GM12878 (cell line): Measurements from ENCODE around the gene RPL37. TPM values are rescaled to one million over a fixed set of nuclear protein-coding genes. Genes with fewer than 3 reads are reported as not detected.

Source experiments
- ATF7 ChIP-seq: fragments of 450-650 bp; IDR thresholded peaks from 2 replicates; pipeline ENCODE4 v1.6.1; 2016; ENCODE audit warnings: low read depth, mild to moderate bottlenecking
- CHD4 ChIP-seq: fragments of 200-600 bp; sonication (generic); IDR thresholded peaks from 2 replicates; pipeline ENCODE4 v1.6.1; 2016; ENCODE audit warnings: mild to moderate bottlenecking
- CREB1 ChIP-seq: IDR thresholded peaks from 2 replicates; pipeline ENCODE4 v1.6.1; 2012; ENCODE audit warnings: low read depth, mild to moderate bottlenecking, inconsistent platforms
- EZH2 ChIP-seq: IDR thresholded peaks from 2 replicates; pipeline ENCODE4 v1.6.1; 2012; ENCODE audit warnings: low read depth, mild to moderate bottlenecking, control low read depth, inconsistent platforms, low read length, borderline replicate concordance; ENCODE audit not compliant: control insufficient read depth
- FOXK2 ChIP-seq: fragments of 450-650 bp; IDR thresholded peaks from 2 replicates; pipeline ENCODE4 v1.6.1; 2017; ENCODE audit warnings: mild to moderate bottlenecking, moderate library complexity
- HCFC1 ChIP-seq: fragments of 150-350 bp; IDR thresholded peaks from 2 replicates; pipeline ENCODE4 v1.6.1; 2014; ENCODE audit warnings: low read length
- IRF4 ChIP-seq: IDR thresholded peaks from 2 replicates; pipeline ENCODE4 v1.6.1; 2011; ENCODE audit warnings: low read depth, low read length
- KAT2A ChIP-seq: conservative IDR thresholded peaks from 2 replicates; pipeline ENCODE4 v1.6.1; 2011; ENCODE audit warnings: low read depth, low read length; ENCODE audit not compliant: control insufficient read depth
- MTA2 ChIP-seq: fragments of 450-650 bp; IDR thresholded peaks from 2 replicates; pipeline ENCODE4 v1.6.1; 2016; ENCODE audit warnings: low read depth, mild to moderate bottlenecking, moderate library complexity
- NFIC ChIP-seq: IDR thresholded peaks from 2 replicates; pipeline ENCODE4 v1.6.1; 2012; ENCODE audit warnings: low read depth, mild to moderate bottlenecking, inconsistent platforms, low read length, moderate library complexity
- NFXL1 ChIP-seq: fragments of 450-650 bp; IDR thresholded peaks from 2 replicates; pipeline ENCODE4 v1.6.1; 2017; ENCODE audit warnings: antibody characterized with exemption, mild to moderate bottlenecking, borderline replicate concordance
- POLR2AphosphoS2 ChIP-seq: IDR thresholded peaks from 2 replicates; pipeline ENCODE4 v1.6.1; 2011; ENCODE audit warnings: low read depth, mild to moderate bottlenecking, low read length, improper control_type of control experiment, moderate library complexity
- POU2F2 ChIP-seq: IDR thresholded peaks from 3 replicates; pipeline ENCODE4 v1.6.1; 2011; ENCODE audit warnings: low read depth, mild to moderate bottlenecking, low read length, borderline replicate concordance
- RELB ChIP-seq: fragments of 450-650 bp; IDR thresholded peaks from 2 replicates; pipeline ENCODE4 v1.6.1; 2017; ENCODE audit warnings: low read depth, mild to moderate bottlenecking, moderate library complexity
- SMAD5 ChIP-seq: IDR thresholded peaks from 2 replicates; pipeline ENCODE4 v1.6.1; 2016; ENCODE audit warnings: antibody characterized with exemption, low read depth
- SMC3 ChIP-seq: IDR thresholded peaks from 2 replicates; pipeline ENCODE4 v1.6.1; 2011; ENCODE audit warnings: low read length, improper control_type of control experiment, borderline replicate concordance
- SRF ChIP-seq, 2 experiments: IDR thresholded peaks; 2 replicates each; pipeline ENCODE4 v1.6.1; 2011; ENCODE audit warnings: low read depth in 2 of 2, low read length in 2 of 2, mild to moderate bottlenecking in 1 of 2, moderate library complexity in 1 of 2
- ZBTB11 ChIP-seq: fragments of 450-650 bp; formaldehyde crosslinking; IDR thresholded peaks from 2 replicates; pipeline ENCODE4 v1.5.0; 2022; ENCODE audit warnings: mild to moderate bottlenecking, missing genetic modification characterization
- ZBTB40 ChIP-seq: fragments of 450-650 bp; IDR thresholded peaks from 2 replicates; pipeline ENCODE4 v1.6.1; 2016; ENCODE audit warnings: mild to moderate bottlenecking, moderate library complexity, borderline replicate concordance
- ZNF207 ChIP-seq: fragments of 450-650 bp; IDR thresholded peaks from 2 replicates; pipeline ENCODE4 v1.6.1; 2014; ENCODE audit warnings: antibody characterized with exemption, mild to moderate bottlenecking, borderline replicate concordance
- ZNF217 ChIP-seq: fragments of 450-650 bp; IDR thresholded peaks from 2 replicates; pipeline ENCODE4 v1.6.1; 2017; ENCODE audit warnings: antibody characterized with exemption, mild to moderate bottlenecking
- ZNF622 ChIP-seq: fragments of 450-650 bp; IDR thresholded peaks from 2 replicates; pipeline ENCODE4 v1.6.1; 2017; ENCODE audit warnings: mild to moderate bottlenecking, inconsistent platforms
- ZSCAN29 ChIP-seq: fragments of 450-650 bp; IDR thresholded peaks from 2 replicates; pipeline ENCODE4 v1.6.1; 2017; ENCODE audit warnings: mild to moderate bottlenecking, moderate library complexity
- polyA plus RNA-seq, 11 experiments: library from polyadenylated mRNA; depleted of rRNA in 4 of 11; unstranded in 6 of 11; stranded (reverse) in 5 of 11; fragments of >200 nt; fragmentation: Nextera tagmentation in 4 of 11; fragmentation: Illumina TruSeq in 1 of 11; extraction: Ambion mirVana in 4 of 11; extraction: Trizol in 1 of 11; gene quantifications; 1 replicate in 1 of 11; 2 replicates in 10 of 11; pipeline versions ENCODE4 v1.2.1 to v1.2.3, GENCODE V29; 2011 to 2016; ENCODE audit warnings: inconsistent platforms in 2 of 11, missing spikeins in 2 of 11, low read depth in 1 of 11
- total RNA-seq, 4 experiments: library from RNA; depleted of rRNA in 3 of 4; stranded (reverse); fragments of >200 nt in 3 of 4; fragmentation: Illumina TruSeq in 1 of 4; extraction: Trizol in 1 of 4; gene quantifications; 2 replicates each; pipeline versions ENCODE4 v1.2.1 to v1.2.3, GENCODE V29; 2013 to 2021

RPL37 gene
- total and polyA plus RNA-seq, 10 of the 15 experiments (the other 5 are each of a cell fraction or from before 2014, with no cell fraction given), result 1,697 to 6,216 (median 3,013) TPM

GRCh38 chr5:40798012-40798800 lies 36.8 kb downstream of the RPL37 start, which contains the start of gene PRKAA1 (continued):
- TF ChIP-seq POLR2AphosphoS2 (no peak), ATF7 (no peak), FOXK2 (no peak), NFXL1 (no peak), ZNF207 (no peak), SMAD5 (0 out of 2 replicates have a peak, but pooled peaks have one; percentile 26), ZNF622 (no peak), MTA2 (0 out of 2 replicates have a peak, but pooled peaks have one; percentile 23), KAT2A (no peak), CREB1 (peak; percentile 72), POU2F2 (no peak), ZNF217 (no peak), ZBTB40 (no peak), SMC3 (peak; percentile 25; the same call in 1 of the 2 replicates), RELB (0 out of 2 replicates have a peak, but pooled peaks have one; percentile 15), EZH2 (no peak), ZBTB11 (CRISPR knock-in tag) (no peak), ZSCAN29 (no peak), CHD4 (no peak), SRF (IDR thresholded peaks at IDR 0.05; ENCODE audit: low read depth in 2 of 2, low read length in 2 of 2) (no peak), HCFC1 (no peak), IRF4 (no peak), NFIC (no peak)
